HG02981 (cell line): ENCODE measurements around the gene FLT3LG.
"Not testable (repeated sequence)": the region's sequence is repeated elsewhere in the genome, so short reads cannot be mapped to it uniquely, and the experiment has no call there.

Experiments
- ATAC-seq: cut with Tn5 transposase; IDR thresholded peaks from one replicate; pipeline ENCODE4 v1.9.1; 2021; ENCODE audit warnings: mild to moderate bottlenecking, moderate library complexity; ENCODE audit not compliant: unreplicated experiment

The FLT3LG gene

GRCh38 chr19:49440439-49441209 lies 33.4 kb upstream of the FLT3LG start:
- no peak for ATAC-seq

DNA sequence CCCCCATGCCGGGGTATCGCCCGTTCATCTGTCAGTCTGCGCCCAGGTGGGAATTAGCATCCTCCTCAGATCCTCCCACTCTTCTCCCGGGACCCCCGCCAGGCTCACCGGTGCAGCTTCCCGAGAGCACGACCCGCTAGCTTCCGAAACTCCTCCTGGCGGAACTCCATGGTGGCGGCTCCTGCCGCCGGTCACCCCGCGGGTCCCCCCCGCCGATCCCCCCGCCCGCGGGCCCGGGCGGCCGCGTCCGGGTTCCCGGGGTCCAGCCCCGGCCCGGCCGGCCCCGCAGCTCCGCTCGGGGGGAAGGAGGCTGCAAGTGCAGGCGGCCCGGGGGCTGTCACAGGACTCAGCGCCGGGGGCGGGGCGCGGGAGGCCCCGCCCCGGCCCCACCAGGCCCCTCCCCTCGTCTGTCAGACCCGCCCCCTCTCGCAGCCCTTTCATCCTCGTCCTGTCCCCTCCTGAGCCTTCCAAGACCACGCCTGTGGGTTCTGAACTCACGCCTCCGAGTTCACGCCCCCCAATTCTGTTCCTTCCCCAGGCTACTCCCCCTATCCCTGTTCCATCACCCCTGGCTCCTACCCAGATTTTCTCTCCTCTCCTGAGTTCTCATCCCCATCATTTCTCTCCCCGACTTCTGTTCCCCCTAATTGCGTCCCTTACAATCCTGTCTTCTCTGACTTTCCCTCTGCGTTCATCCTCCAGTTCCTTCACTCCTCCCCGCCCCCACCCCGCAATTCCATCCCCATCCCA lies 32.6 kb upstream of the FLT3LG start, which contains the start of gene SLC17A7:
Gene SLC17A7, minus strand, starts transcription at position 318 of the 750 bp plus-strand sequence. Its CDS starts 148 bp downstream, at position 170.
- ATAC-seq, result no peak

DNA sequence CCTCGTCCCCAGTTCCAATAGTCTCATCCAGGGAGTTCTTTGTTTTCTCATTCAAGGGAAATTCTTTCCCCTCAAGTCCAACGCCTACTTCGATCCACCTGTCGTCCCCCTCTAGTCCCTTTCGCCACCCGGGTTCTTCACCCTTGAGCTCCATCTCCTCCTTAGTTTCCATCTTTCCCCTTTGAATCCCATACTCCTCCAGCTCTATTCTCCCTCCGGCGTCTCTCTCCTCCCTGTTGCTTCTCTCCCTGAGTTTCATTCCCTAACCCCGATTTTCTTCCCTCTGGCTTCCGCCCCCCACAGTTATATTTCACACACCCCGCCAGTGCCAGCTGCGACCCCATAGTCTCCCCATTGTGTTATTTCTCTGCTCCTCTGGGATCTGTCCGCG lies 32.1 kb upstream of the FLT3LG start:
- no peak for ATAC-seq

GRCh38 chr19:49442354-49442753 lies 31.7 kb upstream of the FLT3LG start:
- ATAC-seq, result no peak

DNA sequence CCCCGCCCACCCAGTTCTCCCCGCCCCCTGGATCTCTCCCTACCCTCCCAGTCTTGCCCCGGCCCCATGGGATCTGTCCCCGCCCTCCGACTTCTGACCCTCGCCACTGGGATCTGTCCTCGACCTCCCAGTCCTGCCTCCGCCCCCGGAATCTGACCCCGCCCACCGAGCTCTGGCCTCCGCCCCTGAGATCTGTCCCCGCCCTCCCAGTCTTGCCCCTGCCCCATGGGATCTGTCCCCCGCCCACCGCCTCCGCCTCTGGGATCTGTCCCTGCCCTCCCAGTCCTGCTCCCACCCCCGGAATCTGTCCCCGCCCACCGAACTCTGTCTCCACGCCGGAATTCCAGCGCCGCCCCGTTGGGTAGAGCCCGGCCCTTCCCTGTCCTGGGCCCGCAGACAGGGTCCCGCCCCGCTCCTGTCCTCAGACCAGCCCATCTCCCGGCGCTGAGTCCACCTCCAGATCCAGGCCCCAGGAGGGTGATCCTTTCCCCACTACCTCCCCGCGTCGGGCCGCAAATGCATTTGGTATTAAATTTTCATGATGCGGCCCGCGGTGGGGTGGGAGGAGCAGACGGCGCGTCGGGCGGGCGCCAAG lies 31.1 kb upstream of the FLT3LG start:
- ATAC-seq, result peak; percentile 8

- peak; percentile 65 for ATAC-seq
These were observed 30.5 kb upstream of the FLT3LG start for GRCh38 chr19:49443366-49444099.

GRCh38 chr19:49444100-49444700 lies 29.8 kb upstream of the FLT3LG start:
- ATAC-seq, result not testable (repeated sequence)

- ATAC-seq, result no peak
These were observed 28.0 kb upstream of the FLT3LG start for GRCh38 chr19:49445997-49446396.

DNA sequence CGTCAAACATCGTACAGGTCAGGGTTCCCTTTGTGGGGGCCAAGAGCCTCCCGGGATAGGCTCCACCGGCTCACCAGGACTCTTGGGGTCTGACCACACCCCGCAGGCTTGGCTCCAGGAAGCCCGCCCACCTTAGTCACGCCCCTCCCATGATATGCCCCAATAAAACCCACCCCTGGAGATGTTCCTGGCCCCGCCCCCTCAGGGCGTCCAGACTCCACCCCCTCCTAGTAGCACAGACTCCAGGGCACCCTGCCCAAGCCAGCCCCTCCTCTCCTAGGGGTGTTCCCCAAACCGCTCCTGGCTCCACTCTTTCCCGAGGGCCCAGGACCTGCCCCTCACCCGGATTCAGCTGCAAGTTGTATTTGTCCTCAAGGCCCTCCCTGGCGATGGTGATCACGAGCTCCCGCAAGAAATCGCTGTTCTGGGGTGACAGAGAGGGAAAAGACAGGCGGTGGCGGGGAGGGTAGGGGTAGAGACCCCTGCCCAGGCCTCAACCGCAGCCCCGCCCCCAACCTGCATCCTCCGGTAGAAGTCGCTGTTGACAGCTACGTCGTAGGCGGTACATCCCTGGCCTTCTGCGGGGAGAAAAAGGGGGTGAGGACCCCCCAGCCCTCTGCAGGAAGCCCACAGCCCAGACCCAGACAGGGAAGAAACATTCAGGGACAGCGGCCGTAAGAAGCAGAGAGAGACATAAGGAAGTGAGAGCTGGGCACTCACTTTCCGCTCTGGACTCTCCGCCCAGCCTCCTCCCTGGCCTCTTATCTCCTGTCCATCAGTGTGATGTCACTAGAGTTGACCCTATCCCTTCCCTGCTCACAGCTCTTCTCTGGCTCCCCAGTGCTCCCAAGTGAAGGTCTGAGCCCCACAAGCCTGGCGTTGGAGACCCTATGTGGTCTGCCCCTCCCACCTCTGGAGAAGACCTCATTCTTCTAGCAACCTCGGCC lies 26.3 kb upstream of the FLT3LG start:
- no peak for ATAC-seq

DNA sequence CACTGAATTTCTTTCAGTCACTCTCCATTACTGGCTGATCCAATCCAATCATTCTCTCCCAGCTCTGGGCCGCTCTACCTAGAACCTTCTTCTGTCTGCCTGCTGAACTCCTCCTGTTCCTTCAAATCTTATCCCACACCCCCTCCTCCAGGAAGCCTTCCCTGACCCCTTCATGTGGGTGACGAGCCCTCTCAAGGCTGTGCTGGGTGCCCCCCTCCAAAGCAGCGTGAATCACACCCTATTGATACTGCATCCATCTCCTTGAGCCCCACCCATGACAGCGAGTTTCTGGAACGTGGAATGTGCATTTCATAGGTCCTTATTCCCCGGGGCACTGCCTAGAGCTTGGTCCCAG lies 25.6 kb upstream of the FLT3LG start:
- ATAC-seq, result no peak

- no peak for ATAC-seq
These were observed 23.6 kb upstream of the FLT3LG start for GRCh38 chr19:49450405-49450804.

GRCh38 chr19:49451430-49452181 lies 22.4 kb upstream of the FLT3LG start, which contains the start of gene PIH1D1:
Gene PIH1D1, minus strand, starts transcription at chr19:49451814. Its CDS starts 240 bp downstream, at chr19:49451574.
- peak; percentile 59 for ATAC-seq

DNA sequence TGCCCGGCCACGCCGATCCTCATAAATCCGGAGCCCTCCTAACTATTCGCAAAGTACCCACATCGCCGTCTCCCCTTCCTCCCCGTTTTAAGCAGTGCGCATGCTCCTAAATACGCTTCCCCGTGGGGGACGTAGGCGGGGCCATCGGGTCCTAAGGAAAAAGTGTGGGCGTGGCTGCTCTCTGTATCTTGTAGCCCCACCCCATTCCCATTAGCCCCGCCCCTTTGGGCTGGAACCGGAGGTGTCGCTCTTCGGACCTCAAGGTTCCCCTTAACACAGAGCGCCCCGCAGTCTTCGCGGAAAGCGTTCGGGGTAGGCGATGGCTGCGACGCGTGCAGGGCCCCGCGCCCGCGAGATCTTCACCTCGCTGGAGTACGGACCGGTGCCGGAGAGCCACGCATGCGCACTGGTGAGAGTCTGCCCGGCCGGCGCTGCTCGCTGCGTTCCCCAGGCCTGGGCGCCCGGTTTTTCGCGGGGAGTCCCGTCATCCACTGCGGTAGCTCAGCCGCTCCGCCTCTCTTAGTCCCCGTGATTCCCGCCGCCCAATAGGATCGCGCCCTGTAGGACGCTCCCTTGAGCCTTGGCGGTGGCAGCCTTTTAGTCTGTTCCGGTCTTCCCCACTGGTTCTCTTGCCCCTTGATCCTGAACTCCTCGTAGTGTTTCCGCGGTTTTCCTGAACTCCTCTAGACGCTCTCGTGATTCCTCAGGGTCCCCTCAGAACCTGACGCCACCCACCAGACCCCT lies 20.8 kb upstream of the FLT3LG start, which contains the start of gene ALDH16A1:
Gene ALDH16A1, plus strand, starts transcription at position 213 of the 744 bp plus-strand sequence. Its CDS starts 107 bp downstream, at position 320.
- peak; percentile 87 for ATAC-seq

DNA sequence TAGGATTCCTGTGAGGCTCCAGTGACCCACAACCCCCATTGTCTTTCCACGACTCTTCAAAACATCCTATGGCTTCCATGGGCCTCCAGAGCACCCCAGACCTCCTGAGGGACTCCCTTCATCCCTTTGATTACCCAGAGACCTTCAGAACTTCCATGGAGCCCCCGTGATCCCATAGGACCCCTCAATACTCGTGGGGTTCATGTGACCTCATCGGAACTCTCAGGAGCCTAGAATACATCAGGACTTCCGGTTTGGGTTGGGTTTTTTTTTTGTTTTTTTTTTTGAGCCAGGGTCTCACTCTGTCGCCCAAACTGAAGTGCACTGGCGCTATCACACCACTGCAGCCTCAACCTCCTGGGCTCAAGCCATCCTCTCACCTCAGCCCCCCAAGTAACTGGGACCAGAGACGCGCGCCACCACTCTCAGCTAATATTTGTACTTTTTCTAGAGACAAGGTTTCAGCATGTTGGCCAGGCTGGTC lies 20.2 kb upstream of the FLT3LG start:
- ATAC-seq, result no peak

DNA sequence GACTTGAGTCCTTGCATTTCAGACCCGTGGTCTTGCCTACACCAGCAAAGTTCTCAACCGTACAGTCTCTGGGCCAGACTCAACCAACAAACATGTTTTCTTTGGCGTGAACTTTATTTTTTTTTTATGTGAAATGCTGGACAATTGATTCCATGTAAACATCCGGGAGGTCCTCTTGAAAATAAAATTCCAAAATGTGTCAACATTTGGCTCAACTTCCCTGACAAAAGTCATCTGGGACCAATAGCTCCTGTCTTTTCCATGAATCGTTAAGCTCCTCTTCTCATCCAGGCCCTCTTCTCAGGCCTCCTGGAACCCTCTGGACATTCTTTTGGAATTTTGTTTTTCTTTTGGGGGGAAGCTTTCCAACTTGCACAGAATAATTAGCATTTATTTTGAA lies 18.2 kb upstream of the FLT3LG start:
- no peak for ATAC-seq

GRCh38 chr19:49456326-49456725 lies 17.7 kb upstream of the FLT3LG start:
- no peak for ATAC-seq

DNA sequence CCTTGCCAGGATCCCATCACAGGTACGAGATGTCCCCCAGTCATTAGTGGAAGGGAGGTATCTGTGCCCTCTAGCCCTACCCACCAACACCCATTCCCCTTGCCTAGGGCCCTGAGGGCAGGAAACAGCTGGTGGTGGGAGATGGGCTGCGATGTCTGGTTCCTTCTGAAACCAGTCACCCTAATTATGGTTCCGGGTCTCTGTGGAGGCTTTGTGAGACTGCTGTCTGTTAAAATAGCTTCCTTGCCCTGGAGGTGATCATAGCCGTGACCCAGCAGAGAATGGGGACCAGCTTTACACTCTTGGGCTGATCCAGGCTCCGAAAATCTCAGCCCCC lies 15.5 kb upstream of the FLT3LG start:
- ATAC-seq, result no peak

- no peak for ATAC-seq
These were observed 14.6 kb upstream of the FLT3LG start for GRCh38 chr19:49459388-49459787.
